Fibroblast of skin of right biceps (primary cell): ENCODE results near the gene LRRC70.

Experiments
- DNase-seq: peaks from one replicate; pipeline ENCODE4 v3.0.0-alpha.2; 2013

LRRC70 gene

DNA sequence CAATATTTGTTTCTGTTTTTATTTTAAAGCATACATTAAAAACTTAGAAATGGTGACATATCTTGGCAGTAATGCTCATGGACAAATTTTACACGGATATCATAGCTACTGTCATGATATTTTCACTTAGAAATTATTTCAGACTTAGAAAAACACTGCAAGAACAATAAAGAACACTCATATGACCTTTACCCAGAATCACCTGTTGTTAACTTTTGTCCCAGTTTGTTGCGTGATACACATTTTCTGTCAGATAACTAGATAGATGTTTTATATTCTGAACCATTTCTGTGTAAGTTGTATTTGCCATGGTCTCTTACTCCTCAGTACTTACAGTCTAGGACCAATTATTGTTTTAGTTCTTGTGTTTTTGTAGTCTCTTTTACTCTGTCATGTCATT, 3.6 kb upstream of the LRRC70 start:
- no peak for DNase-seq

DNA sequence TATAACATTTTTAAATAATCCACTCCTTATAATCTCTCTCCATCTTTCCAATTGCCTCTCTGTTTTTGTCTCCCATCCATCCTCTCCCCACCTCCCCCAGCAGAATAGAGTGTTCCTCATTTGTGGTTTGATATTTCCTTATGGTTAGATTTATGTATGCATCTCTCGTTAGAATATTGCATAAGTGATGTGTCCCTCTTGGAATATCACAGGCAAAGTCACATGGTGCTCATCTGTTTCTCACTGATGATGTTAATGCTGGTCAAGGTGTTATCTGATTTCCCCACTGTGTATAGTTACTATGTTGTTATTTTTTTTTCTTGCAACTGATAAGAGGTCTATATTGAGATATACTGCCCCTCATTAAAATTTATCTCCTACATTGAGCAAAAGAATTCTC, 3.1 kb upstream of the LRRC70 start:
- no peak for DNase-seq

GRCh38 chr5:62576570-62577170, 1.9 kb upstream of the LRRC70 start:
- no peak for DNase-seq

DNA sequence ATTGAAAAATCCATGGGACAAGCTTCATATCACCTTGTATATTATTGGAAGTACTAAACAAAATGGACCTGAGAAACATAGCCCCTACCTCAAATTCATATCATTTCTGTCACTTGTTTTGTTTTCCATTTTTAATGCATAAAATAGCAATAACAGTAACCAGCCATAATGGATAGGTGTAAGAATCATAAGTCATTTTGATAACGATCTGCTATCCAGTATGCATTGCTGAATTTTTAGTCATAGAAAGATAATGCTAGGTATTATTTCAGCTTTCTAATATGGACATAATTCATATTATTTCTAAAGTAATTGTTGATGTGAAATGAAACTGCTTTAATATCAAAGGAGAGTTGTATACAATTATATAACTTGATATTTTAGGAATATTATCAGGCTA, 1.1 kb upstream of the LRRC70 start:
- DNase-seq: no peak

DNA sequence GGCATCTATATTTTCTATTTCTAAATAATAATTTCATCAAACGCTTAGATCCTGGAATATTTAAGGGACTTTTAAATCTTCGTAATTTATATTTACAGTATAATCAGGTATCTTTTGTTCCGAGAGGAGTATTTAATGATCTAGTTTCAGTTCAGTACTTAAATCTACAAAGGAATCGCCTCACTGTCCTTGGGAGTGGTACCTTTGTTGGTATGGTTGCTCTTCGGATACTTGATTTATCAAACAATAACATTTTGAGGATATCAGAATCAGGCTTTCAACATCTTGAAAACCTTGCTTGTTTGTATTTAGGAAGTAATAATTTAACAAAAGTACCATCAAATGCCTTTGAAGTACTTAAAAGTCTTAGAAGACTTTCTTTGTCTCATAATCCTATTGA, 1.1 kb downstream of the LRRC70 start:
- DNase-seq: no peak

- DNase-seq: no peak
These were observed 3.4 kb downstream of the LRRC70 start for GRCh38 chr5:62581836-62582597.

GRCh38 chr5:62584391-62584790, 5.8 kb downstream of the LRRC70 start:
- DNase-seq: no peak

- DNase-seq: no peak
These were observed 6.7 kb downstream of the LRRC70 start for GRCh38 chr5:62585306-62585705.

DNA sequence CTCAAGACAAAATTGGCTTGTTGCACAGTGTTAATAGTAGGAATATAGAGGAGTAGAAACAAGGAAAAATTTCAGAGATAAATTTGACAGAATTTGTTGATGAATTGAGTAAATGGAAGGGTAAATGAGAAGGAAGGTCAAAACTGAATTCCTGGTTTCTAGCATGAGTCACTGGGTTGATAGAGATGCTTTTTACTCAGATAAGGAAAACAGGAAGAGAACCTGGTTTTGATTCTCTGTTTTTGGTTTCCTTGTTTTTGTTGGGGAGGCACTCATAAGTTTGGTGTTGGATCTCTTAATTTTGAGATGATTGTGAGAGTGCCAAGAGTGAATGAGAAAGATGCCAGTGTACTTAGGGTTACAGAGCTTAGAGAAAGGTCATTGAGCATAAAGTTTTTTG, 7.1 kb downstream of the LRRC70 start:
- no peak for DNase-seq

DNA sequence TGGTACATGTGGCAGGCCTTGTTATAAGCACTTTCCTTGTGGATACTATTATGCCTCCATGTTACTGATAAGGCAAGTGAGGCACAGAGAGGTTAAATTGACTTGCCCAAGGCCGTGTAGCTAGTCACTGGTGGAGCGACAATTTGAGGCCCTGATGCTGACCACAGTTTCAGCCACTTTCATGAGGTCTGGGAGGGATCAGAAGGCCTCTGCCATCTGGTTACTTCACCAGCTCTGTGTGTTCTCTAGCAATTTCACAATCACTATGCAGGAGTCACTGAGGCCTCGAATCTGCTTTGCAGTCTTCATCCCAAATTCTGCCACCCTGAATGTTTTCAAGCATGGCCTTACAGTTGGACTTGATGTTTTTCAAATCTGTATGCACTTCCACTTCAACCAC, 9.1 kb downstream of the LRRC70 start:
- DNase-seq: no peak

- DNase-seq: no peak
These were observed 10.0 kb downstream of the LRRC70 start for GRCh38 chr5:62588668-62589067.

- DNase-seq: no peak
These were observed 10.9 kb downstream of the LRRC70 start for GRCh38 chr5:62589504-62589903.

DNA sequence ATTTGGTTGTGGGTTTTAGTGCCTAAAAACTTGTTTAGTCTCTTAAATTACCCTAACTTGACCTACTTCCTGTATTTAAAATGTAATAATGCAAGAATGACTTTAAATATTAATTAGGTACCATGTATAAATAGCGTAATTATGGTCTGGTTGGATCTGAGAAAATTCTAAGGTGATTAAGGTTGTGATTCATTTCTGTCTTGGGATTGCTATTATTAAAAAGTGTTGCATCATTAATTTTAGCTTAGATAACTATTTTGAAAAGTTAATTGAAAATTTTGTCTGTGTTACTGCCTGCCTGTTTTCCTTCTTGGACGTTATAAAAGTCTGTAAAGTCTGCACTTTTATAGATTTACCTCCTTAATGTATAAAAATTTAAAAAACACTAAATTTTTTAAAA, 11.8 kb downstream of the LRRC70 start:
- no peak for DNase-seq

DNA sequence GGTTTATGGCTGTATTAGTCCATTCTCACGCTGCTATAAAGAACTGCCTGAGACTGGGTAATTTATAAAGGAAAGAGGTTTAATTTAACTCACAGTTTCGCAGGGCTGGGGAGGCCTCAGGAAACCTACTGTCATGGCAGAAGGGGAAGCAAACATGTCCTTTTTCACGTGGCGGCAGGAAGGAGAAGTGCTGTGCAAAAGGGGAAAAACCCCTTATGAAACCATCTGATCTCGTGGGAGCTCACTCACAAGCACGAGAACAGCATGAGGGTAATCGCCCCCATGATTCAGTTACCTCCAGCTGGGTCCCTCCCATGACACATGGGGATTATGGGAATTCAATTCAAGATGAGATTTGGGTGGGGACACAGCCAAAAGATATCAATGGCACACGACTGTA, 13.9 kb downstream of the LRRC70 start:
- DNase-seq: no peak

- DNase-seq: no peak
These were observed 14.7 kb downstream of the LRRC70 start for GRCh38 chr5:62593331-62593730.

DNA sequence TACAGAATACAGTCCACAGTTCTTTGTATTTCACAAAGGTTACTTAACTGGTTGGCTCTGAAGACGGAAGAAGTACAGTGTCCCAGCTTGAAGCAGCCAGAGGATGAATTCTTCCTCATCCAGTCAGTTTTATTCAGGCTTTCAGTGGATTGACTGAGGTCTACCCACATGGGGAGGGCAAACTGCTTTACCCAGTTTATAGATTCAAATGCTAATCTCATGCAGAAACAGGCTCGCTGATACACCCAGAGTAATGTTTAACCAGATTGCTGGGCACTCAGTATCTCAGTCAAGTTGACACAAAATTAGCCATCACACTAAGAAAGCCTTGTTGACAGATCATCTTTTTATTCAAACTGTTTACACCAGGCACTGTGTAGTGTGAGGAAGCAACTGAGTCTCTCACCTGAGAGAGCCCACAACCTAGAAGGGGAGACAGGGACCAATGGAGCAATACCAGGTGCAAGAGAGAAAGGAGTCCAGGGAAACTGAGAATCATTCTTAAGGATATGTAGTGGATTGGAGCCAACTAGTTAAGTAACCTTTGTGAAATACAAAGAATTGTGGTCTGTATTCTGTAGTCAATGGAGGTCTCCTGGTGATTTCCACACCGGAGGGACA, 15.9 kb downstream of the LRRC70 start:
- no peak for DNase-seq

DNA sequence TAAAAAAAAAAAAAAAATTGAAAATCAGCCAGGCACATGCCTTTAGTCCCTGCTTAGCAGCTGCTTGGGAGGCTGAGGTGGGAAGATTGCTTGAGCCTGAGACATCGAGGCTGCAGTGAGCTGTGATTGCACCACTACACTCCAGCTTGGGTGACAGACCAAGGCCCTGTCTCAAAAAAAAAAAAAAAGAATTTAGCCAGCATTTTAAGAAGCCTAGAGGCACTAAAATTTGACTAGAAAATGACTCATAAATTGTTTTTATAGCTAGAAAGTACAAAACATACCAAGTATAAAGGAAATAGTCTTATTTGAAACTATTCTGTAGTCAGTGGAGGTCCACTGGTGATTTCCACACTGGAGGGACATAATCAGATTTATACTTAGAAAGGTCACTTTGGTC, 17.5 kb downstream of the LRRC70 start:
- peak; percentile 19 for DNase-seq

GRCh38 chr5:62596691-62597090, 18.1 kb downstream of the LRRC70 start:
- peak; percentile 27 for DNase-seq

DNA sequence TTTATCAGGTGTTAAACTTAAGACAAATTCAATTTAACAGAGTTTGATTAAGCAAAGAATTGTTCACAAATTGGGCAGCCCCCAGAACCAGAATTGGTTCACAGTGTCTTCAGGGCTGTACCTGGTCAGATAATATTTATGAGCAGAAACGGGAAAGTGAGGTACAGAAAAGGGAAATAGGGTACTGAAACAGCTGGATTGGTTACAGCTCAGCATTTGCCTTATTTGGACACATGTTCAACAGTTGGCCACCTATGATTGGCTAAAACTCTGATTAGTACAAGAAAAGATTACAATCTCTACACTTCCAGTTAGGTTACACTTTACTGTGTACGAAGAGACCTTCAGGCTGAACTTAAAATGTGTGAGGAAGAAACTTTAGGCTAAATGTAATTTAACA, 18.7 kb downstream of the LRRC70 start:
- DNase-seq: no peak

DNA sequence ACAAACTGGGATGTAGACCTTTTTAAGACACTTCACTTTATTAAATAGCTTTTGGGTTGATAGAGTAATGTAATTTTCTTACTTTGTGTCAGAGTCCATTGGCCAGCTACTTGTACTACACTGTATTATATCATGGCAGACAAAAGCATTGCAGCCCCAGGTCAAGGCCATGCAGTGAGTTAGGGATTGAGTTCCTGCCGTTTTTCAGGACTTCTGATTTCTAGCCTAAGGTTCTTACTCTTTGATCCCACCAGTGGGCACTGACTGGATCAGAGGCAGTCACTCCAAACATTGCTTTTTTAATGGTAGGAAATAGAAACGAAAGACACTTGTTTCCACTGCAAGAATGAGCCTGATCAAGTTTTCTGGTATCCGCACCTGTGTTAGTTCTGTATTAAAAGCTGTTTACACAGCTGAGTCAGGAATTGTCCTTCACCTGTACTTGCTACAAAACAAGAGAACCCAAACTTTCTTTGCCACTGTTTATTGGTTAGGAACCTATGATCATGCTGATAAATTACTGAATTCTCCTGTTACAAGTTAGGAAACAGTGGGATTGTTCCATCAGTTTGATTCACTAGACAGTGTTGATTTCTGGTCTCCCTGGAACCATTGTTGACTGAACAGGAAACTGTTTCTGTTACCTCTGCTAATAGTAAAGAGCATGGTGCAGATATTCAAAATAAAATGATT, 22.1 kb downstream of the LRRC70 start:
- DNase-seq: no peak

DNA sequence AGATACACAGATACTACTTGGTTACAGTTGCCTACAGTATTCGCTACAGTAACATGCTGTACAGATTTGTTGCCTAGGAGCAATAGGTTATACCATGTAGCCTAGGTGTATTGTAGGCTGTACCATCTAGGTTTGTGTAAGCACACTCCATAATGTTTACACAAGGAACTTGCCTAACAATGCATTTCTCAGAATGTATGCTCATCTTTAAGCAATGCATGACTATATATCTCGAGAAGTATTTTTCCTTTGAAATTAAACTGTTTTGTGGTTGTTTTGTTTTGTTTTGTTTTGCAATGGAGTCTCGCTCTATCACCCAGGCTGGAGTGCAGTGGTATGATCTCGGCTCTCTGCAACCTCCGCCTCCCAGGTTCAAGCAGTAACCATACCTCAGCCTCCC, 25.3 kb downstream of the LRRC70 start:
- no peak for DNase-seq

- no peak for DNase-seq
These were observed 27.0 kb downstream of the LRRC70 start for GRCh38 chr5:62605638-62606037.

- no peak for DNase-seq
These were observed 28.3 kb downstream of the LRRC70 start for GRCh38 chr5:62606878-62607277.

GRCh38 chr5:62607615-62608014, 29.0 kb downstream of the LRRC70 start:
- DNase-seq: no peak
